Airway epithelial cell (primary cell): Measurements from ENCODE around the gene NPY. TPM values are rescaled to one million over a fixed set of nuclear protein-coding genes. Genes with fewer than 3 reads are reported as not detected.

Experiments used
- total RNA-seq: library from RNA; depleted of rRNA; stranded (reverse); fragments of >200 nt; gene quantifications from 2 replicates; pipeline ENCODE4 v1.2.3, GENCODE V29; 2015

The NPY gene
- total RNA-seq, result not detected in 2 replicates

DNA sequence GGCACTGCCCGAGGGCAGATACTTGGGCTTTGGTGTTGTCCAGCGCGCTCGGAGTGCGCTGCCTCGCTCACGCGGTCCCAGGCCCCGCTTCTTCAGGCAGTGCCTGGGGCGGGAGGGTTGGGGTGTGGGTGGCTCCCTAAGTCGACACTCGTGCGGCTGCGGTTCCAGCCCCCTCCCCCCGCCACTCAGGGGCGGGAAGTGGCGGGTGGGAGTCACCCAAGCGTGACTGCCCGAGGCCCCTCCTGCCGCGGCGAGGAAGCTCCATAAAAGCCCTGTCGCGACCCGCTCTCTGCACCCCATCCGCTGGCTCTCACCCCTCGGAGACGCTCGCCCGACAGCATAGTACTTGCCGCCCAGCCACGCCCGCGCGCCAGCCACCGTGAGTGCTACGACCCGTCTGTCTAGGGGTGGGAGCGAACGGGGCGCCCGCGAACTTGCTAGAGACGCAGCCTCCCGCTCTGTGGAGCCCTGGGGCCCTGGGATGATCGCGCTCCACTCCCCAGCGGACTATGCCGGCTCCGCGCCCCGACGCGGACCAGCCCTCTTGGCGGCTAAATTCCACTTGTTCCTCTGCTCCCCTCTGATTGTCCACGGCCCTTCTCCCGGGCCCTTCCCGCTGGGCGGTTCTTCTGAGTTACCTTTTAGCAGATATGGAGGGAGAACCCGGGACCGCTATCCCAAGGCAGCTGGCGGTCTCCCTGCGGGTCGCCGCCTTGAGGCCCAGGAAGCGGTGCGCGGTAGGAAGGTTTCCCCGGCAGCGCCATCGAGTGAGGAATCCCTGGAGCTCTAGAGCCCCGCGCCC lies at the start of gene NPY:
Gene NPY (plus strand): TSS at position 294 of the 802 bp plus-strand sequence. CDS start 1,051 bp downstream, outside the sequence.

